DOHH2 (cell line): ENCODE measurements around the gene RAD51B.

ENCODE experiments used
- CTCF ChIP-seq: fragments of 200-600 bp; sonication (generic); IDR thresholded peaks from one replicate; pipeline ENCODE4 v1.5.1; 2014; ENCODE audit warnings: antibody characterized with exemption, mild to moderate bottlenecking, low read depth, low read length; ENCODE audit not compliant: poor library complexity, severe bottlenecking
- EZH2phosphoT487 ChIP-seq: fragments of 200-600 bp; sonication (generic); IDR thresholded peaks from 2 replicates; pipeline ENCODE4 v1.6.1; 2017; ENCODE audit warnings: borderline replicate concordance, mild to moderate bottlenecking, antibody characterized with exemption, low read length, moderate library complexity, mixed read lengths

- TF ChIP-seq CTCF, result no peak
- no peak for TF ChIP-seq EZH2phosphoT487
These were observed 459.2 kb downstream of the RAD51B start for GRCh38 chr14:68278576-68279436.
